Measurements from ENCODE around the gene RAB6C.
"Not testable (repeated sequence)": the region's sequence is repeated elsewhere in the genome, so short reads cannot be mapped to it uniquely, and the experiment has no call there.

RAB6C gene

GRCh38 chr2:130019402-130019801 is 39.9 kb downstream of the RAB6C start:
- Histone ChIP-seq H3K36me3 (no peaks in the 10 kb centered on the region), H3K9me3 (ENCODE audit: severe bottlenecking) (peaks cover 9% of the 10 kb centered on the region), H3K27me3 (ENCODE audit: insufficient read depth, low read depth, severe bottlenecking) (no peaks in the 10 kb centered on the region), H3K4me3 (ENCODE audit: low read depth, low read length) (no peak overlapping the region), H3K27ac (no peak overlapping the region)
- no peak for DNase-seq
- TF ChIP-seq CTCF (IDR thresholded peaks at IDR 0.05; ENCODE audit: low read depth, low read length), result no peak

- not testable (repeated sequence) for H3K4me3 ChIP-seq (ENCODE audit: low read depth, low read length); DNase-seq; H3K27me3 ChIP-seq (ENCODE audit: insufficient read depth, low read depth, severe bottlenecking); H3K9me3 ChIP-seq (ENCODE audit: severe bottlenecking); H3K36me3 ChIP-seq; H3K27ac ChIP-seq
Measured at GRCh38 chr2:130020069-130020468, 40.6 kb downstream of the RAB6C start.

GRCh38 chr2:130025931-130026330 is 46.5 kb downstream of the RAB6C start:
- H3K27me3 ChIP-seq (ENCODE audit: insufficient read depth, low read depth, severe bottlenecking); H3K36me3 ChIP-seq; H3K4me3 ChIP-seq (ENCODE audit: low read depth, low read length); H3K27ac ChIP-seq; H3K9me3 ChIP-seq (ENCODE audit: severe bottlenecking): not testable (repeated sequence)
- DNase-seq, result peak; percentile 18
- TF ChIP-seq CTCF (IDR thresholded peaks at IDR 0.05; ENCODE audit: low read depth, low read length), result peak; percentile 39; the same call in 1 of the 2 replicates

All from WERI-Rb-1 (cell line).